Panc1 (cell line): ENCODE data around the gene MAST4. TPM values are rescaled to one million over a fixed set of nuclear protein-coding genes. Genes with fewer than 3 reads are reported as not detected.

Source experiments
- ATAC-seq: fragments of 200-7000 bp; cut with Tn5 transposase; 2 replicates; pipeline ENCODE4 v1.9.1; 2020; ENCODE audit warnings: mild to moderate bottlenecking, moderate library complexity
- BruUV-seq: library from RNA; stranded (reverse); fragments of 400-500 nt; replicated peaks from 2 replicates; lab custom pipeline; 2021; lab: Mats Ljungman, UMichigan
- CTCF ChIA-PET: fragments of 300-600 bp; sonication (Branson Sonifier 250); formaldehyde crosslinking; loops from one replicate; lab custom pipeline; 2022; ENCODE audit warnings: antibody characterized with exemption; lab: Charles Lee
- POLR2A ChIA-PET: fragments of 300-600 bp; sonication (Branson Sonifier 250); formaldehyde crosslinking; loops from one replicate; lab custom pipeline; 2022; ENCODE audit warnings: antibody characterized with exemption; lab: Charles Lee
- DNase-seq: peaks from one replicate; pipeline ENCODE4 v3.0.0-alpha.2; 2010; ENCODE audit warnings: low read depth, low spot score
- H3K27ac ChIP-seq: 2 replicates; pipeline ENCODE4 v1.5.1; 2011; ENCODE audit warnings: mild to moderate bottlenecking, low read length, inconsistent platforms
- H3K27me3 ChIP-seq: fragments of 200-500 bp; sonication (Bioruptor generic); 2 replicates; pipeline ENCODE4 v1.6.0; 2014; ENCODE audit warnings: low read length, inconsistent platforms; ENCODE audit not compliant: control insufficient read depth, insufficient read depth
- H3K36me3 ChIP-seq: fragments of 200-500 bp; sonication (Bioruptor generic); 2 replicates; pipeline ENCODE4 v1.5.1; 2014; ENCODE audit warnings: inconsistent platforms, mild to moderate bottlenecking, low read length, moderate library complexity; ENCODE audit not compliant: control insufficient read depth, insufficient read depth
- H3K4me1 ChIP-seq: 2 replicates; pipeline ENCODE4 v1.5.1; 2011; ENCODE audit warnings: inconsistent platforms, mild to moderate bottlenecking, low read length, moderate library complexity; ENCODE audit not compliant: control insufficient read depth, insufficient read depth
- H3K4me3 ChIP-seq, 2 experiments: 2 replicates each; pipeline ENCODE4 v1.5.1; 2011 to 2012; ENCODE audit warnings: low read depth in 2 of 2, low read length in 2 of 2, mild to moderate bottlenecking in 2 of 2, inconsistent platforms in 1 of 2, moderate library complexity in 1 of 2
- H3K9me3 ChIP-seq: fragments of 200-500 bp; sonication (Bioruptor generic); 2 replicates; pipeline ENCODE4 v1.5.1; 2014; ENCODE audit warnings: low read depth, mild to moderate bottlenecking, inconsistent platforms, low read length, moderate library complexity; ENCODE audit not compliant: control insufficient read depth, insufficient read depth
- CTCF ChIP-seq: fragments of 450-650 bp; IDR thresholded peaks from 2 replicates; pipeline ENCODE4 v1.5.1; 2017; ENCODE audit warnings: mild to moderate bottlenecking
- POLR2AphosphoS5 ChIP-seq: IDR thresholded peaks from 2 replicates; pipeline ENCODE4 v1.6.1; 2012; ENCODE audit warnings: mild to moderate bottlenecking, low read depth, low read length, moderate library complexity
- REST ChIP-seq, 2 experiments: IDR thresholded peaks; 2 replicates each; pipeline ENCODE4 v1.6.1; 2011 to 2012; ENCODE audit warnings: low read depth in 2 of 2, control low read depth in 1 of 2, low read length in 1 of 2, mild to moderate bottlenecking in 1 of 2, moderate library complexity in 1 of 2; ENCODE audit not compliant: insufficient read depth in 1 of 2
- SIN3A ChIP-seq: IDR thresholded peaks from 2 replicates; pipeline ENCODE4 v1.6.1; 2012; ENCODE audit warnings: low read depth, mild to moderate bottlenecking, low read length, moderate library complexity, borderline replicate concordance; ENCODE audit not compliant: insufficient read depth
- TCF7L2 ChIP-seq: IDR thresholded peaks from 2 replicates; pipeline ENCODE4 v1.6.1; 2011; ENCODE audit warnings: mild to moderate bottlenecking, low read depth, low read length, inconsistent platforms
- in situ Hi-C: cut with HindIII; loops from 2 replicates; pipeline ENCODE4 v1.10.0; 2016; ENCODE audit warnings: low sequenced_read_pairs, low pct_unique_long_range_greater_than_20kb
- intact Hi-C: fragments of 100-400 bp; cut with micrococcal nuclease; formaldehyde crosslinking; loops from one replicate; pipeline ENCODE4 v1.10.0; 2022; ENCODE audit not compliant: unreplicated experiment
- total RNA-seq: library from RNA; stranded (reverse); gene quantifications from one replicate; pipeline ENCODE4 v1.2.1, GENCODE V29; 2021; ENCODE audit not compliant: unreplicated experiment

The MAST4 gene
- total RNA-seq, 1 experiment from 2014 or later = 1.8 TPM

- Histone ChIP-seq H3K27me3 (no peaks in the 10 kb centered on the region), H3K36me3 (no peaks in the 10 kb centered on the region), H3K27ac (no peak overlapping the region), H3K4me3 (no peak overlapping the region), H3K4me1 (no peaks in the 10 kb centered on the region), H3K9me3 (no peaks in the 10 kb centered on the region)
- TF ChIP-seq SIN3A (no peak), CTCF (peak; percentile 78; the same call in 1 of the 2 replicates), POLR2AphosphoS5 (no peak), TCF7L2 (no peak), REST (IDR thresholded peaks at IDR 0.05; ENCODE audit: insufficient read depth in 1 of 2, low read depth in 2 of 2, low read length in 1 of 2) (no peak)
- DNase-seq = no peak
- in situ Hi-C loops (no loop called here), intact Hi-C loops (loop anchor here (1.0 to 5.0 kb wide), 2 partner anchors 162 to 219 kb away; no protein-coding TSS in a partner anchor)
- CTCF ChIA-PET = interaction anchor here (0.7 kb wide), 1 partner anchor 75 kb away, joined by 3 read pairs; no protein-coding TSS in a partner anchor
- no TSS peak for BruUV-seq
- POLR2A ChIA-PET = no interaction called here
- ATAC-seq = 0 out of 2 replicates have a peak, but pooled peaks have one; percentile 62
These were observed 392.0 kb downstream of the MAST4 start for GRCh38 chr5:66987949-66988838.

- no peaks in the 10 kb centered on the region for H3K27me3 ChIP-seq
- no peaks in the 10 kb centered on the region for H3K9me3 ChIP-seq
- TF ChIP-seq SIN3A (no peak), REST (IDR thresholded peaks at IDR 0.05; ENCODE audit: insufficient read depth in 1 of 2, low read depth in 2 of 2, low read length in 1 of 2) (no peak), TCF7L2 (no peak), CTCF (no peak), POLR2AphosphoS5 (no peak)
- no peaks in the 10 kb centered on the region for H3K4me1 ChIP-seq
- H3K4me3 ChIP-seq = no peak overlapping the region
- ChIA-PET POLR2A (no interaction called here), CTCF (interaction anchor here (1.0 kb wide), 1 partner anchor 160 kb away, joined by 3 read pairs; no protein-coding TSS in a partner anchor)
- no TSS peak for BruUV-seq
- no peak overlapping the region for H3K27ac ChIP-seq
- H3K36me3 ChIP-seq = no peaks in the 10 kb centered on the region
- ATAC-seq = no peak
- in situ Hi-C loops = no loop called here
- no peak for DNase-seq
- intact Hi-C loops = loop anchor here (5.0 kb wide), 1 partner anchor 218 kb away; no protein-coding TSS in a partner anchor
These were observed 393.1 kb downstream of the MAST4 start for GRCh38 chr5:66989286-66989685.
